Astrocyte (in vitro differentiated cells and primary cell): Measurements from ENCODE around the gene NSFL1C. TPM values are rescaled to one million over a fixed set of nuclear protein-coding genes. Genes with fewer than 3 reads are reported as not detected.

Source experiments
- DNase-seq: peaks from one replicate; pipeline ENCODE4 v3.0.0-alpha.2; 2010; ENCODE audit warnings: low read depth
- FAIRE-seq: peaks from 2 replicates; lab custom pipeline; 2011; peaks lifted over from hg19 to GRCh38; lab: Jason Lieb, UNC
- H2AFZ ChIP-seq: 2 replicates; pipeline ENCODE4 v1.6.0; 2012; ENCODE audit warnings: low read depth, low read length, inconsistent platforms
- H3K27ac ChIP-seq: 2 replicates; pipeline ENCODE4 v1.5.1; 2011; ENCODE audit warnings: low read depth, low read length, inconsistent platforms
- H3K27me3 ChIP-seq: 2 replicates; pipeline ENCODE4 v1.6.0; 2011; ENCODE audit warnings: low read length, inconsistent platforms; ENCODE audit not compliant: insufficient read depth
- H3K36me3 ChIP-seq: 2 replicates; pipeline ENCODE4 v1.5.1; 2011; ENCODE audit warnings: low read length, inconsistent platforms; ENCODE audit not compliant: insufficient read depth
- H3K4me1 ChIP-seq: 2 replicates; pipeline ENCODE4 v1.5.1; 2011; ENCODE audit warnings: low read length, inconsistent platforms; ENCODE audit not compliant: insufficient read depth
- H3K4me2 ChIP-seq: 2 replicates; pipeline ENCODE4 v1.6.0; 2012; ENCODE audit warnings: low read length, inconsistent platforms
- H3K4me3 ChIP-seq: 2 replicates; pipeline ENCODE4 v1.5.1; 2011; ENCODE audit warnings: low read depth, mild to moderate bottlenecking, low read length, inconsistent platforms; ENCODE audit not compliant: insufficient read depth
- H3K79me2 ChIP-seq: 2 replicates; pipeline ENCODE4 v1.6.0; 2012; ENCODE audit warnings: mild to moderate bottlenecking, low read length, inconsistent platforms; ENCODE audit not compliant: insufficient read depth
- H3K9ac ChIP-seq: 2 replicates; pipeline ENCODE4 v1.6.0; 2012; ENCODE audit warnings: mild to moderate bottlenecking, low read length, inconsistent platforms
- H3K9me3 ChIP-seq: 2 replicates; pipeline ENCODE4 v1.5.1; 2012; ENCODE audit warnings: low read depth, mild to moderate bottlenecking, low read length, inconsistent platforms; ENCODE audit not compliant: insufficient read depth
- H4K20me1 ChIP-seq: 2 replicates; pipeline ENCODE4 v1.6.0; 2012; ENCODE audit warnings: low read length, inconsistent platforms; ENCODE audit not compliant: insufficient read depth
- H3K27ac Mint-ChIP-seq: one replicate; pipeline ENCODE4 v1.8.0; 2021; ENCODE audit warnings: mild to moderate bottlenecking, mixed read lengths; ENCODE audit not compliant: unreplicated experiment
- H3K27me3 Mint-ChIP-seq: one replicate; pipeline ENCODE4 v1.8.0; 2021; ENCODE audit warnings: low read depth, mixed read lengths; ENCODE audit not compliant: unreplicated experiment
- H3K36me3 Mint-ChIP-seq: one replicate; pipeline ENCODE4 v1.8.0; 2021; ENCODE audit warnings: low read depth, mixed read lengths; ENCODE audit not compliant: unreplicated experiment
- H3K4me1 Mint-ChIP-seq: one replicate; pipeline ENCODE4 v1.8.0; 2021; ENCODE audit warnings: low read depth, mixed read lengths; ENCODE audit not compliant: unreplicated experiment
- H3K4me3 Mint-ChIP-seq: one replicate; pipeline ENCODE4 v1.8.0; 2021; ENCODE audit warnings: mild to moderate bottlenecking, moderate library complexity, mixed read lengths; ENCODE audit not compliant: unreplicated experiment
- H3K9me3 Mint-ChIP-seq: one replicate; pipeline ENCODE4 v1.8.0; 2021; ENCODE audit warnings: mild to moderate bottlenecking, mixed read lengths; ENCODE audit not compliant: unreplicated experiment
- CTCF ChIP-seq: IDR thresholded peaks from 2 replicates; pipeline ENCODE4 v1.5.1; 2011; ENCODE audit warnings: low read depth, mild to moderate bottlenecking, inconsistent platforms, low read length, moderate library complexity; ENCODE audit not compliant: insufficient read depth
- EZH2 ChIP-seq: IDR thresholded peaks from 2 replicates; pipeline ENCODE4 v1.6.1; 2012; ENCODE audit warnings: mild to moderate bottlenecking, low read length, inconsistent platforms; ENCODE audit not compliant: insufficient read depth
- total RNA-seq: library from RNA; stranded (reverse); gene quantifications from 2 replicates; pipeline ENCODE4 v1.2.1, GENCODE V29; 2021

NSFL1C gene
- total RNA-seq, 1 donor from 2014 or later = 96.0 TPM

GRCh38 chr20:1440024-1440423 lies 26.6 kb downstream of the NSFL1C start:
- TF ChIP-seq EZH2 (no peak), CTCF (peak; percentile 39)
- Histone ChIP-seq H3K4me3 (no peak overlapping the region), H3K9me3 (no peaks in the 10 kb centered on the region), H3K27me3 (no peaks in the 10 kb centered on the region), H3K4me2 (no peak overlapping the region), H3K79me2 (no peaks in the 10 kb centered on the region), H3K36me3 (peaks cover 33% of the 10 kb centered on the region), H3K27ac (no peak overlapping the region), H2AFZ (no peak overlapping the region), H3K4me1 (peaks cover under 1% of the 10 kb centered on the region), H3K9ac (no peak overlapping the region), H4K20me1 (peaks cover 12% of the 10 kb centered on the region)
- DNase-seq = no peak
- no peaks in the 10 kb centered on the region for H3K27me3 Mint-ChIP-seq
- no peaks in the 10 kb centered on the region for H3K9me3 Mint-ChIP-seq
- H3K36me3 Mint-ChIP-seq = peaks cover 23% of the 10 kb centered on the region
- H3K4me3 Mint-ChIP-seq = no peak overlapping the region
- FAIRE-seq = no peak
- no peak overlapping the region for H3K27ac Mint-ChIP-seq
- H3K4me1 Mint-ChIP-seq = no peaks in the 10 kb centered on the region

GRCh38 chr20:1438361-1438760 lies 28.3 kb downstream of the NSFL1C start:
- FAIRE-seq (no peak), DNase-seq (no peak)
- Mint-ChIP-seq H3K4me1 (no peaks in the 10 kb centered on the region), H3K9me3 (no peaks in the 10 kb centered on the region), H3K4me3 (no peak overlapping the region), H3K36me3 (peaks cover 13% of the 10 kb centered on the region), H3K27me3 (no peaks in the 10 kb centered on the region), H3K27ac (no peak overlapping the region)
- Histone ChIP-seq H4K20me1 (peaks cover 7% of the 10 kb centered on the region), H3K36me3 (peaks cover 23% of the 10 kb centered on the region), H3K9me3 (no peaks in the 10 kb centered on the region), H3K9ac (no peak overlapping the region), H3K27me3 (no peaks in the 10 kb centered on the region), H3K4me3 (no peak overlapping the region), H2AFZ (no peak overlapping the region), H3K79me2 (no peaks in the 10 kb centered on the region), H3K27ac (no peak overlapping the region), H3K4me1 (peaks cover 9% of the 10 kb centered on the region), H3K4me2 (no peak overlapping the region)
- no peak for TF ChIP-seq EZH2

GRCh38 chr20:1437235-1437904 lies 29.3 kb downstream of the NSFL1C start:
- no peak overlapping the region for H3K4me2 ChIP-seq
- Mint-ChIP-seq H3K27me3 (no peaks in the 10 kb centered on the region), H3K4me1 (no peaks in the 10 kb centered on the region), H3K9me3 (no peaks in the 10 kb centered on the region), H3K4me3 (no peak overlapping the region), H3K36me3 (peaks cover 9% of the 10 kb centered on the region), H3K27ac (no peak overlapping the region)
- peak; percentile 97 for TF ChIP-seq CTCF
- TF ChIP-seq EZH2 = no peak
- no peak overlapping the region for H3K9ac ChIP-seq
- DNase-seq (peak; percentile 53), FAIRE-seq (peak; percentile 54)
- no peak overlapping the region for H3K4me3 ChIP-seq
- peaks cover 9% of the 10 kb centered on the region for H3K4me1 ChIP-seq
- H3K27ac ChIP-seq = no peak overlapping the region
- H3K27me3 ChIP-seq = no peaks in the 10 kb centered on the region
- no peaks in the 10 kb centered on the region for H3K9me3 ChIP-seq
- no peak overlapping the region for H2AFZ ChIP-seq
- peaks cover 13% of the 10 kb centered on the region for H3K36me3 ChIP-seq
- peaks cover 7% of the 10 kb centered on the region for H4K20me1 ChIP-seq
- no peaks in the 10 kb centered on the region for H3K79me2 ChIP-seq
